Astrocyte (in vitro differentiated cells and primary cell): ENCODE data around the gene TLK2. TPM values are rescaled to one million over a fixed set of nuclear protein-coding genes. Genes with fewer than 3 reads are reported as not detected.
A peak's percentile ranks its signal among the peaks of the same experiment; 100 is the strongest.
"Not testable (repeated sequence)": the region's sequence is repeated elsewhere in the genome, so short reads cannot be mapped to it uniquely, and the experiment has no call there.

Experiments used
- DNase-seq: peaks from one replicate; pipeline ENCODE4 v3.0.0-alpha.2; 2010; ENCODE audit warnings: low read depth
- FAIRE-seq: peaks from 2 replicates; lab custom pipeline; 2011; peaks lifted over from hg19 to GRCh38; lab: Jason Lieb, UNC
- H2AFZ ChIP-seq: 2 replicates; pipeline ENCODE4 v1.6.0; 2012; ENCODE audit warnings: low read depth, low read length, inconsistent platforms
- H3K27ac ChIP-seq: 2 replicates; pipeline ENCODE4 v1.5.1; 2011; ENCODE audit warnings: low read depth, low read length, inconsistent platforms
- H3K27me3 ChIP-seq: 2 replicates; pipeline ENCODE4 v1.6.0; 2011; ENCODE audit warnings: low read length, inconsistent platforms; ENCODE audit not compliant: insufficient read depth
- H3K36me3 ChIP-seq: 2 replicates; pipeline ENCODE4 v1.5.1; 2011; ENCODE audit warnings: low read length, inconsistent platforms; ENCODE audit not compliant: insufficient read depth
- H3K4me1 ChIP-seq: 2 replicates; pipeline ENCODE4 v1.5.1; 2011; ENCODE audit warnings: low read length, inconsistent platforms; ENCODE audit not compliant: insufficient read depth
- H3K4me2 ChIP-seq: 2 replicates; pipeline ENCODE4 v1.6.0; 2012; ENCODE audit warnings: low read length, inconsistent platforms
- H3K4me3 ChIP-seq: 2 replicates; pipeline ENCODE4 v1.5.1; 2011; ENCODE audit warnings: low read depth, mild to moderate bottlenecking, low read length, inconsistent platforms; ENCODE audit not compliant: insufficient read depth
- H3K79me2 ChIP-seq: 2 replicates; pipeline ENCODE4 v1.6.0; 2012; ENCODE audit warnings: mild to moderate bottlenecking, low read length, inconsistent platforms; ENCODE audit not compliant: insufficient read depth
- H3K9ac ChIP-seq: 2 replicates; pipeline ENCODE4 v1.6.0; 2012; ENCODE audit warnings: mild to moderate bottlenecking, low read length, inconsistent platforms
- H3K9me3 ChIP-seq: 2 replicates; pipeline ENCODE4 v1.5.1; 2012; ENCODE audit warnings: low read depth, mild to moderate bottlenecking, low read length, inconsistent platforms; ENCODE audit not compliant: insufficient read depth
- H4K20me1 ChIP-seq: 2 replicates; pipeline ENCODE4 v1.6.0; 2012; ENCODE audit warnings: low read length, inconsistent platforms; ENCODE audit not compliant: insufficient read depth
- H3K27ac Mint-ChIP-seq: one replicate; pipeline ENCODE4 v1.8.0; 2021; ENCODE audit warnings: mild to moderate bottlenecking, mixed read lengths; ENCODE audit not compliant: unreplicated experiment
- H3K27me3 Mint-ChIP-seq: one replicate; pipeline ENCODE4 v1.8.0; 2021; ENCODE audit warnings: low read depth, mixed read lengths; ENCODE audit not compliant: unreplicated experiment
- H3K36me3 Mint-ChIP-seq: one replicate; pipeline ENCODE4 v1.8.0; 2021; ENCODE audit warnings: low read depth, mixed read lengths; ENCODE audit not compliant: unreplicated experiment
- H3K4me1 Mint-ChIP-seq: one replicate; pipeline ENCODE4 v1.8.0; 2021; ENCODE audit warnings: low read depth, mixed read lengths; ENCODE audit not compliant: unreplicated experiment
- H3K4me3 Mint-ChIP-seq: one replicate; pipeline ENCODE4 v1.8.0; 2021; ENCODE audit warnings: mild to moderate bottlenecking, moderate library complexity, mixed read lengths; ENCODE audit not compliant: unreplicated experiment
- H3K9me3 Mint-ChIP-seq: one replicate; pipeline ENCODE4 v1.8.0; 2021; ENCODE audit warnings: mild to moderate bottlenecking, mixed read lengths; ENCODE audit not compliant: unreplicated experiment
- EZH2 ChIP-seq: IDR thresholded peaks from 2 replicates; pipeline ENCODE4 v1.6.1; 2012; ENCODE audit warnings: mild to moderate bottlenecking, low read length, inconsistent platforms; ENCODE audit not compliant: insufficient read depth
- total RNA-seq: library from RNA; stranded (reverse); gene quantifications from 2 replicates; pipeline ENCODE4 v1.2.1, GENCODE V29; 2021
- TF ChIP-seq, protein P1 (sequence below): IDR thresholded peaks from 2 replicates; pipeline ENCODE4 v1.5.1; 2011; ENCODE audit warnings: low read depth, mild to moderate bottlenecking, inconsistent platforms, low read length, moderate library complexity; ENCODE audit not compliant: insufficient read depth

TLK2 gene
- total RNA-seq, 1 donor from 2014 or later = 53.0 TPM

DNA sequence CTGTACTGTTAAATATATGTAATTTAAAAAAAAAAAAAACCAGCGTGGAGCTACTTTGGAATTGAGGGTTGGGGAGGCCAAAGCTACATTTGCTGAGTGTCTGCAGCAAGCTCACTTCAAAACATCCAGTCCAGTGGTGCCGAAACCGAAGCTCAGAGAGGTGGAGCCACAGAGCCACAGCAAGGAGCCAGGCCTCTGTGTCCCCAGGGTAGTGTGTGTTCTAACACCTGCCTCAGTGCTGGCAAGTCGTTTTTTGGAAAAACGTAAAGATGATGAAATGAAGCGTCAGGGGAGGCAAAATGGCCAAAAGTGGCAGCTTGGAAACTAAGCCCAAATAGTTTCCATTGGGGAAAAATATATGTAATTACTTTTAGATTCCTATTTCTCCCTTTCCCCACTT lies 112.7 kb downstream of the TLK2 start:
- FAIRE-seq = no peak
- TF ChIP-seq, protein P1, sequence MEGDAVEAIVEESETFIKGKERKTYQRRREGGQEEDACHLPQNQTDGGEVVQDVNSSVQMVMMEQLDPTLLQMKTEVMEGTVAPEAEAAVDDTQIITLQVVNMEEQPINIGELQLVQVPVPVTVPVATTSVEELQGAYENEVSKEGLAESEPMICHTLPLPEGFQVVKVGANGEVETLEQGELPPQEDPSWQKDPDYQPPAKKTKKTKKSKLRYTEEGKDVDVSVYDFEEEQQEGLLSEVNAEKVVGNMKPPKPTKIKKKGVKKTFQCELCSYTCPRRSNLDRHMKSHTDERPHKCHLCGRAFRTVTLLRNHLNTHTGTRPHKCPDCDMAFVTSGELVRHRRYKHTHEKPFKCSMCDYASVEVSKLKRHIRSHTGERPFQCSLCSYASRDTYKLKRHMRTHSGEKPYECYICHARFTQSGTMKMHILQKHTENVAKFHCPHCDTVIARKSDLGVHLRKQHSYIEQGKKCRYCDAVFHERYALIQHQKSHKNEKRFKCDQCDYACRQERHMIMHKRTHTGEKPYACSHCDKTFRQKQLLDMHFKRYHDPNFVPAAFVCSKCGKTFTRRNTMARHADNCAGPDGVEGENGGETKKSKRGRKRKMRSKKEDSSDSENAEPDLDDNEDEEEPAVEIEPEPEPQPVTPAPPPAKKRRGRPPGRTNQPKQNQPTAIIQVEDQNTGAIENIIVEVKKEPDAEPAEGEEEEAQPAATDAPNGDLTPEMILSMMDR = no peak
- TF ChIP-seq EZH2 = no peak

GRCh38 chr17:62591822-62592221 lies 113.2 kb downstream of the TLK2 start:
- peaks cover 15% of the 10 kb centered on the region for H3K36me3 Mint-ChIP-seq
- H3K4me2 ChIP-seq, H3K9me3 Mint-ChIP-seq: not testable (repeated sequence)

More for the DNA sequence above, 112.7 kb downstream of the TLK2 start:
- Histone ChIP-seq H3K4me2 (no peak overlapping the region), H2AFZ (no peak overlapping the region), H3K36me3 (peaks cover 20% of the 10 kb centered on the region), H3K27ac (no peak overlapping the region), H4K20me1 (peaks cover 9% of the 10 kb centered on the region), H3K27me3 (no peaks in the 10 kb centered on the region), H3K79me2 (peaks cover 3% of the 10 kb centered on the region), H3K9me3 (no peaks in the 10 kb centered on the region), H3K4me1 (no peaks in the 10 kb centered on the region), H3K9ac (no peak overlapping the region), H3K4me3 (no peak overlapping the region)
- H3K4me3 Mint-ChIP-seq = no peak overlapping the region
- H3K4me1 Mint-ChIP-seq = peaks cover 3% of the 10 kb centered on the region
- no peaks in the 10 kb centered on the region for H3K9me3 Mint-ChIP-seq
- peaks cover 10% of the 10 kb centered on the region for H3K36me3 Mint-ChIP-seq
- DNase-seq = no peak
- H3K27me3 Mint-ChIP-seq = no peaks in the 10 kb centered on the region
- no peak overlapping the region for H3K27ac Mint-ChIP-seq

GRCh38 chr17:62592341-62593099 lies 113.9 kb downstream of the TLK2 start:
- H3K4me1 Mint-ChIP-seq = peaks cover 3% of the 10 kb centered on the region
- FAIRE-seq (no peak), DNase-seq (peak; percentile 16)
- Histone ChIP-seq H2AFZ (no peak overlapping the region), H3K4me3 (no peak overlapping the region), H3K4me1 (no peaks in the 10 kb centered on the region), H3K36me3 (peaks cover 24% of the 10 kb centered on the region), H4K20me1 (peaks cover 7% of the 10 kb centered on the region), H3K27ac (peak overlapping the region; percentile 9), H3K9me3 (no peaks in the 10 kb centered on the region), H3K9ac (no peak overlapping the region), H3K27me3 (no peaks in the 10 kb centered on the region), H3K79me2 (peaks cover 3% of the 10 kb centered on the region), H3K4me2 (no peak overlapping the region)
- no peaks in the 10 kb centered on the region for H3K9me3 Mint-ChIP-seq
- H3K36me3 Mint-ChIP-seq = peaks cover 18% of the 10 kb centered on the region
- H3K4me3 Mint-ChIP-seq = no peak overlapping the region
- H3K27me3 Mint-ChIP-seq = no peaks in the 10 kb centered on the region
- no peak overlapping the region for H3K27ac Mint-ChIP-seq
- TF ChIP-seq, protein P1 = no peak
- TF ChIP-seq EZH2 = no peak

More at GRCh38 chr17:62591822-62592221, 113.2 kb downstream of the TLK2 start:
- not testable (repeated sequence) for H4K20me1 ChIP-seq, H3K27me3 ChIP-seq, H3K79me2 ChIP-seq, H3K27ac Mint-ChIP-seq, H3K9me3 ChIP-seq, FAIRE-seq, H3K4me3 Mint-ChIP-seq, H2AFZ ChIP-seq, H3K9ac ChIP-seq, H3K27ac ChIP-seq, H3K4me3 ChIP-seq, DNase-seq, H3K27me3 Mint-ChIP-seq, H3K4me1 Mint-ChIP-seq, H3K4me1 ChIP-seq
- H3K36me3 ChIP-seq = peaks cover 25% of the 10 kb centered on the region
